SU-DHL-6 (cell line): ENCODE results near the gene NEFH.

Source experiments
- EZH2phosphoT487 ChIP-seq: fragments of 200-600 bp; sonication (generic), shearing (Covaris generic); conservative IDR thresholded peaks from 2 replicates; pipeline ENCODE4 v1.6.1; 2018; ENCODE audit warnings: mild to moderate bottlenecking, antibody characterized with exemption, low read length, moderate library complexity, mixed read lengths
- TF ChIP-seq, protein P1 (sequence below): fragments of 200-600 bp; sonication (generic); IDR thresholded peaks from one replicate; pipeline ENCODE4 v1.5.1; 2017; ENCODE audit warnings: antibody characterized with exemption, mild to moderate bottlenecking, low read length, moderate library complexity; ENCODE audit not compliant: insufficient read depth, poor library complexity, severe bottlenecking

DNA sequence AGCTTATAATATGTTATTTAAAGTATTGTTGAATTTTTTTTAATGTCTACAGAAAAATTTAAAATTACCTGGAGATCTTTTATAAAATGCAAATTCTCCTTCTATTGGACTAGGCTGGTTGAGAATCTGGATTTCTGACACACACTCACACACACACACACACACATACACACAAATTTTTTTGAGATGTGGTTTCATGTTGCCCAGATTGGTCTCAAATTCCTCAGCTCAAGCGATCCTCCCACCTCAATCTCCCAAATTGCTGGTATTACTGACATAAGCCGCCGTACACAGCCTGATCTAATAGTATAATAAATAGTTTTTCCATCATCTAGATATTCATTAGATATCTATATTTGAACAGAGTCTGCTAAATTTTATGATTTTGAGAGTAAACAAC lies 46.2 kb upstream of the NEFH start:
- TF ChIP-seq, protein P1, sequence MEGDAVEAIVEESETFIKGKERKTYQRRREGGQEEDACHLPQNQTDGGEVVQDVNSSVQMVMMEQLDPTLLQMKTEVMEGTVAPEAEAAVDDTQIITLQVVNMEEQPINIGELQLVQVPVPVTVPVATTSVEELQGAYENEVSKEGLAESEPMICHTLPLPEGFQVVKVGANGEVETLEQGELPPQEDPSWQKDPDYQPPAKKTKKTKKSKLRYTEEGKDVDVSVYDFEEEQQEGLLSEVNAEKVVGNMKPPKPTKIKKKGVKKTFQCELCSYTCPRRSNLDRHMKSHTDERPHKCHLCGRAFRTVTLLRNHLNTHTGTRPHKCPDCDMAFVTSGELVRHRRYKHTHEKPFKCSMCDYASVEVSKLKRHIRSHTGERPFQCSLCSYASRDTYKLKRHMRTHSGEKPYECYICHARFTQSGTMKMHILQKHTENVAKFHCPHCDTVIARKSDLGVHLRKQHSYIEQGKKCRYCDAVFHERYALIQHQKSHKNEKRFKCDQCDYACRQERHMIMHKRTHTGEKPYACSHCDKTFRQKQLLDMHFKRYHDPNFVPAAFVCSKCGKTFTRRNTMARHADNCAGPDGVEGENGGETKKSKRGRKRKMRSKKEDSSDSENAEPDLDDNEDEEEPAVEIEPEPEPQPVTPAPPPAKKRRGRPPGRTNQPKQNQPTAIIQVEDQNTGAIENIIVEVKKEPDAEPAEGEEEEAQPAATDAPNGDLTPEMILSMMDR, result no peak
- TF ChIP-seq EZH2phosphoT487, result no peak
